NCI-H1105 (cell line): Measurements from ENCODE around the gene ACAD11.
A peak's percentile ranks its signal among the peaks of the same experiment; 100 is the strongest.
"Not testable (repeated sequence)": the region's sequence is repeated elsewhere in the genome, so short reads cannot be mapped to it uniquely, and the experiment has no call there.

Experiments
- DNase-seq: peaks from one replicate; lab custom pipeline; 2025; lab: John Stamatoyannopoulos, UW

The ACAD11 gene

DNA sequence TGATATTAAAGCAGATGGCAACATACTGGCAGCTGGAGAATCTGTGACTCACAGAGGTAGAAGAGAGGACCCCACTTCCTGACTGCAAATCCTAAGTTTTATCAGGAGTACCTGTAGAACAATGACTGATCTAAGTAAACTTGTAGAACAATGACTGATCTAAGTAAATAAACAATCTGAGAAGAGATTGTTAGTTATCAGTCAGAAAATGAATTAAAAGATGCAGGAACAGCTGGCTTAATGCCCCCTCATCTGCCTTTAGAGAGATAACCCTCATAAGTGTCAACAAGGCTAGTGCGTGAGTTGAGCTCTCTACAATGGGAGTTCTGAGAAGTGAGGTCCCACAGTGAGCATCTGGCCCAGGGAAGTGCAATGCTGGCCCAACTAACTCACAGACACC, 14.6 kb downstream of the ACAD11 start:
- no peak for DNase-seq

DNA sequence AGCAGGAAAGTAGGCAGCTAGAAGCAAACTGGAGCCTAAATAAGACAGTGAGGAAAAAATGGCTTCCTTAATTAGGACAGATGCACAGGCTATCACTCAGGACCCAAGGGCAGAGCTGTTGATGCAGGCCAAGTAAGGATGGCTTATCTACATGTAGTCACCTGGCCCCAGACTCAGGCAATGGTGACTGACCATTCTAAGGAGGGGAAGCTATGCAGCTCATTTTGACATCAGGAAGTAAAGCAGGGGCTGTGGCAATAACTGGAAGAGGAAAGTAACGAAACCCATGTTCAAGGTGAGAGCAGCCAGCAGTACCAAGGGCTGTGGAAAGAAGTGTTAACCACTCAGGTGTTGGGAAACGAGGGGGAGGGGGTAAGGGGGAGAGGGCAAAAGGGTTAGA, 16.2 kb downstream of the ACAD11 start:
- DNase-seq: no peak

DNA sequence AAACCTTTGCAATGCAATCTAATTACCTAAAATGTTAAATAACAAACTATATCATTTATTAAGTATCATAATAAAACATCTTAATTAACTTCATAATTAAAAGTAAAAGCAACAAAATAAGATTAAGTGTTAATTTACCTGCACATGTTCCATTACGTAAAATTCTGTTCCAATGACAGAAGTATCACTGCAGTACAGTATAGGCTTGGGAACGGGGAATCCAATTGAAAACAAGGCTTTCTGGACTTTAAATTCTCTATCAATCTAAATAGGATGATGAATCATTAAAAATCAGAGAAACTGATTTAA, 17.1 kb downstream of the ACAD11 start:
- DNase-seq: no peak

DNA sequence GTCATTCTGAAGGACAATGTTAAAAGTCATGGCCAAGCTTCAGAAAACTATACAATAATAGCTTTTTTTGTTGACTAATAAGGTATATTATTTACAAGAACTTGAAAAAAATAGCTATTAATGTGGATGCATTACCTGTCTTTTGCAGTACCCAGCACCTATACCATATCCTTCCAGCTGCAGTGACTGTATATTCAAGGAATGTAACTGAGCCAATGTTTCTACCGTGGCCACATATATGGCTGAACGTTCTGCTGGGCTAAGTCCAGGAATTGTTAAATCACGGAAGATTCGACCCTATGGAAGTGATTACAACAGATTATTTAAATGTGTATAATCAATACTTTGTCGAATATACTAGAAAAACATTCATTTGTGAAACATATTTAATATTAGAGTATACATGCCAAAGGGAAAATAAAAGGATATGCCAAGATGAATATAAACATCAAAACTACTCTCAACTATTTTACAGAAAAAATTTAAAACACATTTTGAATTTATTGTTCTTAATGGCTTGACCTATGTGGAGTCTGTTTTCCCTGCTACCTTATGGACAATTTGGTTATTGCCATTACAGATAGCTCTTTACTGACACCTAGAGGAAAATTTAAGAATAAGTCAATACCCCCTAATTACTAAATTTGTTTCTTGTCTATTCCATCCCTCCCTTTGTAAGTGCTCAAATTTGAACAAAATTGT, 17.6 kb downstream of the ACAD11 start:
- peak; percentile 49 for DNase-seq

DNA sequence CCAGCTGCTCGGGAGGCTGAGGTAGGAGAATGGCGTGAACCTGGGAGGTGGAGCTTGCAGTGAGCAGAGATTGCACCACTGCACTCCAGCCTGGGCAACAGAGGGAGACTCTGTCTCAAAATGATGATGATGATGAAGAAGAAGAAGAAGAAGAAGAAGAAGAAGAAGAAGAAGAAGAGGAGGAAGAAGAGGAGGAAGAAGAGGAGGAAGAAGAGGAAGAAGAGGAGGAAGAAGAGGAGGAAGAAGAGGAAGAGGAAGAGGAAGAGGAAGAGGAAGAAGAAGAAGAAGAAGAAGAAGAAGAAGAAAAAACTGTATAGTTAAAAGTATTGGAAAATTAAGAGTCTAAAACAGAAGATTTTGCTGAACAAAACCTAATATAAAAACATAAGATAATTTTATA, 18.2 kb downstream of the ACAD11 start:
- DNase-seq: not testable (repeated sequence)

GRCh38 chr3:132638706-132639105, 20.9 kb downstream of the ACAD11 start:
- no peak for DNase-seq

- DNase-seq: no peak
Measured at GRCh38 chr3:132637590-132637989, 22.0 kb downstream of the ACAD11 start.

DNA sequence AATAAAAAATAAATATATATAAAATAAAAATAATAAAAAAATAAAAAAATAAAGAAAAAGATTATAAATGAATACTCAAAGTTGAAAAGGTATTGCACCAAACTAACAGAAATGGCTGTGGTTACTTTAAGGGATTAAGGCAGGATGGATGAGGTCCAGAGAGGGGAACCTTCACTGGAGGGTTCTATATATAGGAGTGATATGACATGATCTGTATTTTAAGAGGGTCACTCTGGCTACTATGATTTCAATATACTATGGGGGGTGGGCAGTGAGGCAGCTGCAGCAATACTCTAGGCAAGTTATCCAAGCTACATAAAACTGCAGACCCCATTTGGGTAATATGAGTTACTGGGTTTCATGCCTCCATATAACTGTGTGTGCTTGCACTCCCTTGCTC, 24.6 kb downstream of the ACAD11 start:
- DNase-seq: no peak

DNA sequence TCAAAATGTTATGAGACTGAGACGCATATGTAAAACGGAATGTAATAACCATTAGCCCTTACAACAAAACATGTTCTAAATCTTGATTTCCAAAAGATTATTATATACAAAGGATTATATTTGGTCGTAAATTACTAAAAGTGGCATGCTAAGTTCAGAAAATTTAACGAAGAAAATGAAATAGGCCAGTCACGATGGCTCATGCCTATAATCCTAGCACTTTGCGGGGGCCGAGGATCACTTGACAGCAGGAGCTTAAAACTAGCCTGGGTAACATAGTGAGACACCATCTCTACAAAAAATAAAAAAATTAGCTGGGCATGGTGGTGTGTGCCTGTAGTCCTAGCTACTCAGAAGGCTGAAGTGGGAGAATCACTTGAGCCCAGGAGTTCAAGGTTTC, 29.0 kb downstream of the ACAD11 start:
- DNase-seq: no peak

- no peak for DNase-seq
Measured at GRCh38 chr3:132629928-132630327, 29.7 kb downstream of the ACAD11 start.

DNA sequence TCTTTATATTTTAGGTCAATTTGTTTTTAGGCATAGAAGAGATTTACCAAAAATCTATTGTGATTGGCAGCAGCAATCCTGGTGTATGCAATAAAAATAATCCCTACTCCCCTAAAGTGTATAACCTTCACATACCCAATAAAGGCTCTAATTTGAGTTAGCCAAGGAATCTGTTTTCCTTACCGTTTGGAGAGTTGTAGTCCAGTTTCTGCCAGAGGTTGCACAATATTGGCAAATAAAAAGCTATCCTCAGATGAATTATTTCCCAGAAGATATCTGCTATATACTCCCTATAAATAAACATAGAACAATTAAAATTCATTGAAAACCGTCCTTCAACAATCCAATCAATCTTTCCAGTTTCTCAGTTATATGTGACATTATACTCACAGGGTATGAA, 31.5 kb downstream of the ACAD11 start:
- no peak for DNase-seq

- DNase-seq: no peak
Measured at GRCh38 chr3:132626955-132627354, 32.7 kb downstream of the ACAD11 start.

GRCh38 chr3:132625613-132626012, 34.0 kb downstream of the ACAD11 start:
- no peak for DNase-seq

- DNase-seq: no peak
Measured at GRCh38 chr3:132624790-132625189, 34.8 kb downstream of the ACAD11 start.

DNA sequence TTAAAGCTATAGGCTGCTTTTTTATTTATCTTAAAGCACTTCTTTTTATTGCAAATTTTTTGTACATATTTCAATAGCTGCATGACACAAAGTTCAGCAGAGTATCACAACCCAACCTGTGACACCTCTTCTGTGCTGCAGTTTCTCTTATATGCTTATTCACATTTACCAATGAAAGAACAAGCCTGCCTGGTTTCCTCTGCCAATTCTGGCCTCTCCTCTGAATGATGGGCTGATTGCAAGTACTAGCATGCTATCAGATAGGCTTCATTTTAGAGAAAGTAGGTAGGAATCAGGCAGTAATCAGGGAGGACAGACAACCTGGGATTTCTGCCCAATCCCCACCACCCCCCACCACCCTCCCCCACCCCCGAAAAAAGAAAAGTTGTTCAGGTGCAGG, 36.0 kb downstream of the ACAD11 start:
- no peak for DNase-seq

GRCh38 chr3:132622761-132623160, 36.8 kb downstream of the ACAD11 start:
- DNase-seq: no peak

- DNase-seq: no peak
Measured at GRCh38 chr3:132622148-132622547, 37.5 kb downstream of the ACAD11 start.

DNA sequence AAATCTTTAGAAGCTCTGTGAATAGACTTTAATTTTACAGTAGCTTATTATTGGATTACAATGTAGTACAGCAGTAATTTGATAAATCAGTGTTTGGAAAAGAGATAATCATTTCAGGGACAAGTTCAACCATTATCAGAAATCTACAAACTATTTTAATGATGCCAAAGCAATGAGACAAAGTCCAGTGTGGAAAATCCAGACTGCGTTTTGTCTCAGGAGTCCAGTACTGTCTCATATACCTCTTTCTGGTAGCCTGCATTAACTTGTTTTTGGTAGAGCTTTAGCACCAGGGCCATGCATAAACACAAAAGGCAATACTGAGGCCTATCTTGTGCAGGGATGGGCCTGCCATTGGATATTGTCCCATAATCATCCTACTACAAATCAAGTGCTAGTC, 42.8 kb downstream of the ACAD11 start:
- no peak for DNase-seq

GRCh38 chr3:132615881-132616280, 43.7 kb downstream of the ACAD11 start:
- no peak for DNase-seq

DNA sequence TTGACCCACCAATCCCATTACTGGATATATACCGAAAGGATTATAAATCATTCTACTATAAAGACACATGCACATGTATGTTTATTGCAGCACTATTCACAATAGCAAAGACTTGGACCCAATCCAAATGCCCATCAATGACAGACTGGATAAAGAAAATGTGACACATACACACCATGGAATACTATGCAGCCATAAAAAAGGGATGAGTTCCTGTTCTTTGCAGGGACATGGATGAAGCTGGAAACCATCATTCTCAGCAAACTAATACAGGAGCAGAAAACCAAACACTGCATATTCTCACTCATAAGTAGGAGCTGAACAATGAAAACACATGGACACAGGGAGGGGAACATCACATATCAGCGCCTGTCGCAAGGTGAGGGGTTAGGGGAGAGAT, 44.3 kb downstream of the ACAD11 start:
- DNase-seq: not testable (repeated sequence)

GRCh38 chr3:132606620-132607019, 53.0 kb downstream of the ACAD11 start:
- DNase-seq: not testable (repeated sequence)

DNA sequence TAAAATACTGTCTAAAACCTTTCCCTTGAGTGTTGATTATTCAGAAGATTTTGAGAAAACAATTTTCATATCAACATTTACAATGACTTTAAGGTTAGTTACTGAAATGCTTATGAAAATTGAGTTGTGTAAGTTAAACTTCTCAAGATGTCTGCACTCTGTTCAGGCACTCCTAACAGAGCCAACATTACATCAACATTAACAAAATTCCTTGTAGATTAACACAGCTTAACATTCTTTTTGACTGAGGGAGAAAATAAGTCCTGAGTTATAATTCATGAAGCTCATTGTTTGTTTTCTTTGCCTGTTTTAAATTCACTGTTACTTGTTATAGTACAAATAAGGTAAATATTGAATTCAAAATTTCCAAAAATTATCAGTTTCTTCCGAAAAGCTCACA, 53.5 kb downstream of the ACAD11 start:
- no peak for DNase-seq

DNA sequence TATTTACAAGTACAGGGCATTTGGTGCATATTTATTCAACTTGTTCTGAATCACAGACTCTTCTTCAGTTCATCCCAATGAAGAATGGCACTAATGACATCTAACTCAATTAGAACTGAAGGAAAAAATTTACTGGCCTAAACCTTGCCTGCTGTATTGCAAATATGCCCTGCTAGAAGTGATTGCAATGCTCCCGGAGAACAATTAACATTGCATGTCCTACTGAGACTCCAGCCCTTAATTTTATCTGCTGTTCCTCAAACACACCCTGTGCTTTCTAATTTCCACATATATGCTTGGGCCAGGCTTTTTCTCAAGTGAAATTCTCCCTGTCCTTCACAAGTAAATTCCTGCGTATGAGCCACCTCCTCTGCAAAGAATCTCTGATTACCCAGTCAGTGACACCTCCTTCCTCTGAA, 54.2 kb downstream of the ACAD11 start:
- DNase-seq: no peak

- DNase-seq: not testable (repeated sequence)
Measured at GRCh38 chr3:132600614-132601013, 59.0 kb downstream of the ACAD11 start.

- DNase-seq: no peak
Measured at GRCh38 chr3:132598181-132598580, 61.4 kb downstream of the ACAD11 start.
